MM.1S (cell line): ENCODE results near the gene DDX20.

Source experiments
- DNase-seq: peaks from one replicate; pipeline ENCODE4 v3.0.0-alpha.2; 2015
- H2AFZ ChIP-seq: fragments of 300-600 bp; sonication (generic); 2 replicates; pipeline ENCODE4 v1.6.0; 2016; ENCODE audit warnings: antibody characterized with exemption, low read length
- H3F3A ChIP-seq: fragments of 300-600 bp; sonication (generic); 2 replicates; pipeline ENCODE4 v1.6.1; 2016; ENCODE audit warnings: mild to moderate bottlenecking, antibody characterized with exemption, low read length, moderate library complexity, mixed read lengths; ENCODE audit not compliant: insufficient read depth
- H3K27ac ChIP-seq: fragments of 300-600 bp; sonication (generic); 2 replicates; pipeline ENCODE4 v1.5.1; 2016; ENCODE audit warnings: mild to moderate bottlenecking, low read length
- H3K27me3 ChIP-seq: fragments of 300-600 bp; sonication (generic); replicated peaks from 2 replicates; pipeline ENCODE4 v1.6.0; 2016; ENCODE audit warnings: low read length; ENCODE audit not compliant: insufficient read depth
- H3K36me3 ChIP-seq: fragments of 300-600 bp; sonication (generic); replicated peaks from 2 replicates; pipeline ENCODE4 v1.6.1; 2016; ENCODE audit warnings: mild to moderate bottlenecking, low read length, mixed read lengths; ENCODE audit not compliant: insufficient read depth
- H3K4me1 ChIP-seq: fragments of 300-600 bp; sonication (generic); 2 replicates; pipeline ENCODE4 v1.6.1; 2016; ENCODE audit warnings: low read length, mixed read lengths
- H3K4me2 ChIP-seq: fragments of 300-600 bp; sonication (generic); 2 replicates; pipeline ENCODE4 v1.6.0; 2016; ENCODE audit warnings: low read depth, low read length
- H3K4me3 ChIP-seq: fragments of 300-600 bp; sonication (generic); 2 replicates; pipeline ENCODE4 v1.5.1; 2016; ENCODE audit warnings: low read length, mixed read lengths
- H3K79me2 ChIP-seq: fragments of 300-600 bp; sonication (generic); 2 replicates; pipeline ENCODE4 v1.6.1; 2016; ENCODE audit warnings: mixed run types, low read length, mixed read lengths
- H3K9ac ChIP-seq: fragments of 300-600 bp; sonication (generic); 2 replicates; pipeline ENCODE4 v1.6.1; 2016; ENCODE audit warnings: low read length, mixed read lengths
- H3K9me2 ChIP-seq: fragments of 300-600 bp; sonication (generic); replicated peaks from 2 replicates; pipeline ENCODE4 v1.6.1; 2016; ENCODE audit warnings: mild to moderate bottlenecking, low read length, mixed read lengths; ENCODE audit not compliant: insufficient read depth
- H3K9me3 ChIP-seq: fragments of 300-600 bp; sonication (generic); replicated peaks from 2 replicates; pipeline ENCODE4 v1.6.1; 2016; ENCODE audit warnings: mild to moderate bottlenecking, low read length, mixed read lengths; ENCODE audit not compliant: insufficient read depth
- H4K20me1 ChIP-seq: fragments of 300-600 bp; sonication (generic); 2 replicates; pipeline ENCODE4 v1.6.1; 2016; ENCODE audit warnings: mild to moderate bottlenecking, low read length, moderate library complexity, mixed read lengths; ENCODE audit not compliant: insufficient read depth
- EZH2 ChIP-seq: fragments of 300-600 bp; sonication (generic); optimal IDR thresholded peaks from 2 replicates; pipeline ENCODE3; 2017; ENCODE audit warnings: low read depth, mild to moderate bottlenecking, antibody characterized with exemption, low read length, mixed read lengths
- EZH2phosphoT487 ChIP-seq: fragments of 300-600 bp; sonication (generic); IDR thresholded peaks from 2 replicates; pipeline ENCODE4 v1.6.1; 2018; ENCODE audit warnings: antibody characterized with exemption, low read length
- TF ChIP-seq, protein P1 (sequence below): fragments of 300-600 bp; sonication (generic); IDR thresholded peaks from 2 replicates; pipeline ENCODE4 v1.5.1; 2016; ENCODE audit warnings: antibody characterized with exemption, low read length, mixed read lengths

Gene DDX20

DNA sequence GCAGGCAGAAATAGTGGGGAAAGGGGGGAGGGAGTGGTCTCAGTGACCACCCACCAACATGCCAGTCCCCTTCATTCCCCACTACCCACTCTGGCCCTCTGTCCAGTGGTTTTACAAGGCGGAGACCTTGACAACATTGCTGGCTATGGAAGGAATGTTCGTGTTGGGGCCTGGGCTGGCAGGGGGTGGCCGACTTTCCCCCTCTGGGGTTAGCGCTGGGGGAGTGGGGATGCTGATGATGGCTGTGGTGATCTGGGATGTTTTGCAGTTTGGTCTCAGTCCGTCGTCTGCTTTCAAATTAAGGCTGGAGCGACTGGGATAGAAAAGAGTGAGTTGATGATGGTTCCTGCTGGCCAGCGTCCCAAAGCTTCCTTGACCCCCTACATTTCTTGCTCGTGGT lies 20.3 kb downstream of the DDX20 start:
- Histone ChIP-seq H3K9me3 (no peaks in the 10 kb centered on the region), H3K36me3 (no peaks in the 10 kb centered on the region), H3K9me2 (no peaks in the 10 kb centered on the region), H3K4me2 (no peak overlapping the region), H4K20me1 (no peaks in the 10 kb centered on the region), H3K9ac (no peak overlapping the region), H2AFZ (no peak overlapping the region), H3K27ac (no peak overlapping the region), H3K4me3 (no peak overlapping the region), H3K79me2 (no peaks in the 10 kb centered on the region), H3K4me1 (no peaks in the 10 kb centered on the region), H3F3A (no peaks in the 10 kb centered on the region), H3K27me3 (no peaks in the 10 kb centered on the region)
- DNase-seq = no peak
- TF ChIP-seq EZH2 = no peak
- no peak for TF ChIP-seq EZH2phosphoT487
- TF ChIP-seq, protein P1, sequence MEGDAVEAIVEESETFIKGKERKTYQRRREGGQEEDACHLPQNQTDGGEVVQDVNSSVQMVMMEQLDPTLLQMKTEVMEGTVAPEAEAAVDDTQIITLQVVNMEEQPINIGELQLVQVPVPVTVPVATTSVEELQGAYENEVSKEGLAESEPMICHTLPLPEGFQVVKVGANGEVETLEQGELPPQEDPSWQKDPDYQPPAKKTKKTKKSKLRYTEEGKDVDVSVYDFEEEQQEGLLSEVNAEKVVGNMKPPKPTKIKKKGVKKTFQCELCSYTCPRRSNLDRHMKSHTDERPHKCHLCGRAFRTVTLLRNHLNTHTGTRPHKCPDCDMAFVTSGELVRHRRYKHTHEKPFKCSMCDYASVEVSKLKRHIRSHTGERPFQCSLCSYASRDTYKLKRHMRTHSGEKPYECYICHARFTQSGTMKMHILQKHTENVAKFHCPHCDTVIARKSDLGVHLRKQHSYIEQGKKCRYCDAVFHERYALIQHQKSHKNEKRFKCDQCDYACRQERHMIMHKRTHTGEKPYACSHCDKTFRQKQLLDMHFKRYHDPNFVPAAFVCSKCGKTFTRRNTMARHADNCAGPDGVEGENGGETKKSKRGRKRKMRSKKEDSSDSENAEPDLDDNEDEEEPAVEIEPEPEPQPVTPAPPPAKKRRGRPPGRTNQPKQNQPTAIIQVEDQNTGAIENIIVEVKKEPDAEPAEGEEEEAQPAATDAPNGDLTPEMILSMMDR = no peak

DNA sequence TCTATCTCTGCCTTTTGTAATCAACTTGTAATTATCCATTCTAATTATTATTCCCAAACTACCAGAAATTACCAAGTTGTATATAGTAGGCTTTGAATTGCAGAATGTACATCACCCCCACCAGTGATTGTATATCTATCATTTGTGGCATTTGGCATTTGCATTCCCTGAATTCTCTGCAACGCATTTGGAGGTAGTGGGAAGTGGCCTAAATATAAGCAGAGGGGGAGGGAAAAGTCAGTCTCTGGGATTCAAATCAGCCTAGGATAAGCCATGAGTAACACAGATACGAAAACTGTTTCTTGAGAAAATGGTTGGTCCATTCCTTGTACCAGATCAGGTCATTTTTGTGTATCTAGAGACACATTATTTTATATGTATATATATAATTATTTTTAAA lies 20.7 kb downstream of the DDX20 start:
- Histone ChIP-seq H3K9me3 (no peaks in the 10 kb centered on the region), H3K79me2 (no peaks in the 10 kb centered on the region), H3K9me2 (no peaks in the 10 kb centered on the region), H3K27me3 (no peaks in the 10 kb centered on the region), H3F3A (no peaks in the 10 kb centered on the region), H3K4me2 (no peak overlapping the region), H3K27ac (no peak overlapping the region), H3K36me3 (no peaks in the 10 kb centered on the region), H3K4me3 (no peak overlapping the region), H3K9ac (no peak overlapping the region), H2AFZ (no peak overlapping the region), H4K20me1 (no peaks in the 10 kb centered on the region), H3K4me1 (no peaks in the 10 kb centered on the region)
- TF ChIP-seq EZH2 = no peak
- TF ChIP-seq, protein P1 = no peak
- TF ChIP-seq EZH2phosphoT487 = no peak
- no peak for DNase-seq

DNA sequence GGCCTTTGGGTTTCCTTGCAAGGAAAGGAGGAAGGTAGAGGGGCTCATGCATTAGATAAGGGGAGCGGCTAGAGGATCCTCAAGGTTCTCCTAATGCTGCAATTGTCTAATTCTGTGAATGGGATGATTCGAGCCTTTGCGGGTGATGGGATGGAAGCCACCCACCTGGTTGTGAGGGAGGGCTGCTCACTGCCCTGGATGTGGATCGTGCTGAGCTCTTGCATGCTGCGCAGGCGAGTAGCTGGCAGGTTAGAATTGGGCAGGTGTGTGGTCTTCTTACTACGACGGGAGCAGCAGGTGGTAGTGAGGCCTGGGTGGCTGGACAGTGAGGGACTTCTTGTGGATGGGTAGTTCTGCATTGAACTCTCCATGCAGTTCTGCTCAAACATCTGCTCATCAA lies 21.2 kb downstream of the DDX20 start:
- Histone ChIP-seq H3K9me3 (no peaks in the 10 kb centered on the region), H3K9ac (no peak overlapping the region), H3K79me2 (no peaks in the 10 kb centered on the region), H3K9me2 (no peaks in the 10 kb centered on the region), H3K27me3 (no peaks in the 10 kb centered on the region), H3F3A (no peaks in the 10 kb centered on the region), H4K20me1 (no peaks in the 10 kb centered on the region), H3K36me3 (no peaks in the 10 kb centered on the region), H3K27ac (no peak overlapping the region), H3K4me2 (no peak overlapping the region), H3K4me3 (no peak overlapping the region), H3K4me1 (no peaks in the 10 kb centered on the region), H2AFZ (no peak overlapping the region)
- DNase-seq = no peak
- TF ChIP-seq EZH2phosphoT487 = no peak

DNA sequence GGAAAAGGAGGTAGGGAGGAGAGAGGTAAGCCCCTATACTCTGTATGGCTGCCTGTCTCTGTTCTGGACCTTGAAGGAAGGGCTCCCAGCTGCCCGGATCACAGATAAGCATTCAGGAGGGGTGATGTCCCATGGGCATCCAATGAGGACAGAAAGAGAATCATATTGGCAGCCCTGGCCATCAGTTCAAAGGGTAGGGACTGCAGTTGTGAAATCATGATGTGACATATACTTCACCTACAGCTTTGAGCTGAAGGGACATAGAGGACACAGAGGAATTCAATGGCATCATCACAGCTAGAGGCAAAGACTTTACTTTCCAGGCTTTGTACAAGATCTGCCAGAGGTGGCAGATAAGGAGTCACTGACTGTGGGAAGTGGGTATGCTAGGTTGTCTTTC lies 21.6 kb downstream of the DDX20 start:
- Histone ChIP-seq H3F3A (no peaks in the 10 kb centered on the region), H4K20me1 (no peaks in the 10 kb centered on the region), H3K9me2 (no peaks in the 10 kb centered on the region), H3K9ac (no peak overlapping the region), H2AFZ (no peak overlapping the region), H3K4me1 (no peaks in the 10 kb centered on the region), H3K27ac (no peak overlapping the region), H3K27me3 (no peaks in the 10 kb centered on the region), H3K4me2 (no peak overlapping the region), H3K79me2 (no peaks in the 10 kb centered on the region), H3K36me3 (no peaks in the 10 kb centered on the region), H3K9me3 (no peaks in the 10 kb centered on the region), H3K4me3 (no peak overlapping the region)
- no peak for TF ChIP-seq EZH2phosphoT487
- TF ChIP-seq EZH2 = no peak
- TF ChIP-seq, protein P1 = no peak
- no peak for DNase-seq
